Activated T-helper 1 cell treated with anti-CD3 and anti-CD28 coated beads, Interleukin-12 subunit alpha, Interleukin-12 subunit beta, Interleukin-2, Interleukin-4 antibody, amounts not matched to agents 30 ng/mL and 10 ng/mL and 1 ng/mL, durations not matched to agents 14 hours and 24 hours and 36 hours (primary cell): ENCODE data around the gene TP53AIP1. TPM values are rescaled to one million over a fixed set of nuclear protein-coding genes. Genes with fewer than 3 reads are reported as not detected.

Experiments used
- total RNA-seq: library from RNA; stranded (reverse); gene quantifications from 2 replicates; pipeline ENCODE4 v1.2.3, GENCODE V29; 2022

Gene TP53AIP1
- total RNA-seq, 1 donor from 2014 or later: not detected

Other genes starting within 250 kb of the TP53AIP1 start
- 40.7 and 41.5 TPM in 2 replicates for gene FLI1, start 248.8 kb downstream of the TP53AIP1 start, total RNA-seq
- gene KCNJ1, start 75.6 kb downstream of the TP53AIP1 start, total RNA-seq: not detected in 2 replicates
- 0.12 TPM in 1 of 2 replicates, not detected in the other for gene KCNJ5, start 51.5 kb downstream of the TP53AIP1 start, total RNA-seq
- gene ARHGAP32, start 249.5 kb upstream of the TP53AIP1 start, total RNA-seq: 4.3 and 6.2 TPM in 2 replicates